Activated CD4-positive, alpha-beta T cell treated with anti-CD3 and anti-CD28 coated beads, Interleukin-2, amount 50 U/mL, for 16 hours (primary cell): ENCODE data around the gene CTDSPL.

Experiments used
- DNase-seq: peaks from one replicate; pipeline ENCODE4 v3.0.0-alpha.2; 2020

CTDSPL gene

DNA sequence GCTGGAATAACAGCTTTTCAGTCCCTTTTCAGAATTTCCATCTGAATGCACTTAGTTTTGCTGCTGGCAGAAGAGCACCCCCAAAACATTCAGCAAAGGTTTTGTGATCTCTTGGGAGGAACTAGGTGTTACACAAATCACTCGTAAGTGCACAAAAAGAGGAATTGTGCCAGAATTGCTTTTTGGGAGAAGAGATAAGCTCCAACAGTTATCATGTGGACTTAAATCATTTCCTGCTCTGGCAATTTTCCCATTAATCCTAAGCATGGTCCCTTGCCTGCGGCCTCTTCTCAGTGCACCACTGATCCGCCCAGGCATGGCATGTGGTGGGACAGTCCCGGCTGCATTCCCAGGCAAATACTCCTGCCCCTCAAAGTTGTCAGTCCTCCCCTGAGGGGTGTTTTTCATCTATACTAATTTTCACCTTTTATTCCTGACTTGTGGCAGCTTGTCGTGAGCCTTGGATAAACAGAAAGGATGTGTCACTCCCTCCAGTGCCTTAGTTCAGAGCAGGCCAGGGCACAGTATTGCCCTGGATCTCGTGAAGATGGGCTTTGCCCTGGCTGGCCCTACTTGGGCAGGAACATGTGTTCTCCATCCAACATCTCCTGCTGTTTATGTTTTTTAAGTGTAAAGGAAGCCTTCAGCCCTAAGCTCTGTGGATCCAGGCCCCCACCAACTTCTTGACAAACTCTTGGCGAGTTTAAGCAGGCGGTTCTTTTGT lies 84.3 kb downstream of the CTDSPL start:
- no peak for DNase-seq

DNA sequence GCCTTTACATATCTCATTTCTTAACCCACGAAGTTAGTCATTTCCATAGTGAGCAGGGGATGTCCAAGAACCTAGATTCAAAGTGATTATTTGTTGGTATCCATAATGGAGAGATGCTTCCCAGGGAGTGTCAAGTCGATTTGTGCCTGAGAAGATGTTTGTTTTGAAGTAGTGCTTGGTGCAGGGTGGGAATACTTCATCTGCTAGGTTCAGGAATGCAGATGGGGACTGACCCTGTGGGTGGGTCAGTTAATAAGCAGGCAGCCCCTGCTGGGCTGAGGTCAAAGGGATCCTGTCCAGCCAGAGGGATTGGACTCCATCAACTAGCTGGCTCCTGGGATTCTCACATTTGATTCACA lies 84.8 kb downstream of the CTDSPL start:
- no peak for DNase-seq

DNA sequence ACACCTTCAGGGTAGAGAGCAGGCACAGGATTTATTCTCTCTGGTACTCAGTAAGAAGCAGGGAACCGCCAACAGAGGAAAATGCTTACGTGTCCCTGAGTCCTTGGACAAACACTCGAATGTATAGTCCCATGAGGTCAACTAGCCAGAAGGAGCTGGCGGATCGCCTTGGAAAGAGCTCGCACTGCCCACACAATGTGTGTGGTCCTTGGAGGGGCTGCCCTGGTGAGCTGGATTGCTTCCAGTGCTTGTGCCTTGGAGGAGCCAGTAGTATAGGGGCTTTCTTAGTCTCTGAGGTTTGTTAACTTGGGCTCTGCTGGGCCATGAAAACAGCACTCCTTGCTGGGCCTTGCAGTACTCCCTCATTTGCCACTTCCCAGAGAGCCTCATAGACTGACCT lies 88.2 kb downstream of the CTDSPL start:
- no peak for DNase-seq

DNA sequence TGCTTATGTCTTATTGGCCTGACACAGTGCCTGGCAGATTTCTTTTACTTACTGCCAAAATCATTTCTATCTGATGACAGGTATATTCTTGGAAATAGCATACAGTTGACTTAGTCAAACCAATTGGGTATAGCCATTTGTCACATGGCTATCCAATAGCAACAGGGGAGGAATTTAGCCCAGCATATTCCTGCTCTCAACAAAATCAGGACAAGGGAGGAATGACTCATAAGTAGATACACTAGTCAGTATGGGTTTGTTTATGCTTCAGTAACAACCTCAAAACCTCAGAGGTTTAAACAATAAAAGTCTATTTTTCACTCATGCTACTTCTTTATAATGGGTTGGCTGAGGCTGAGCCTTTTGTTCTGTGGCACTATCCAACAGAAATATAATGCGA lies 90.9 kb downstream of the CTDSPL start:
- DNase-seq: no peak

DNA sequence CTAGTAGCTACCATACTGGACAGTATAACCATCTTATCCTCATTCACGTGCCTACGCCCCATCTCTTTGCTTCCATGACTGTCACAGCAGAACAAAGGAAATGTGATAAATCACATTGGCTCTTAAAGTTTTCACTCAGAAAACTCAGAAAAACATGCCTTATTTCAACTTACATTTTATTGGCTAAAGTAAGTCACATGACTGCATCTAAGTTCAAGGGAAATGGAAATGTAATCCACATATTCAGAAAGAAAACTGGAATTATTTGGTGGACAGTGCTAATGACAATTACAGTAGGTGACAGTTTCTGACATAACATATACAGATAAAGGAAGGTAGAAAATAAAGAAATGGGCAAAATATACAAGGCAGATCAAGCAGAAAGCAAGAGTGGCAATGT lies 91.5 kb downstream of the CTDSPL start:
- DNase-seq: no peak

DNA sequence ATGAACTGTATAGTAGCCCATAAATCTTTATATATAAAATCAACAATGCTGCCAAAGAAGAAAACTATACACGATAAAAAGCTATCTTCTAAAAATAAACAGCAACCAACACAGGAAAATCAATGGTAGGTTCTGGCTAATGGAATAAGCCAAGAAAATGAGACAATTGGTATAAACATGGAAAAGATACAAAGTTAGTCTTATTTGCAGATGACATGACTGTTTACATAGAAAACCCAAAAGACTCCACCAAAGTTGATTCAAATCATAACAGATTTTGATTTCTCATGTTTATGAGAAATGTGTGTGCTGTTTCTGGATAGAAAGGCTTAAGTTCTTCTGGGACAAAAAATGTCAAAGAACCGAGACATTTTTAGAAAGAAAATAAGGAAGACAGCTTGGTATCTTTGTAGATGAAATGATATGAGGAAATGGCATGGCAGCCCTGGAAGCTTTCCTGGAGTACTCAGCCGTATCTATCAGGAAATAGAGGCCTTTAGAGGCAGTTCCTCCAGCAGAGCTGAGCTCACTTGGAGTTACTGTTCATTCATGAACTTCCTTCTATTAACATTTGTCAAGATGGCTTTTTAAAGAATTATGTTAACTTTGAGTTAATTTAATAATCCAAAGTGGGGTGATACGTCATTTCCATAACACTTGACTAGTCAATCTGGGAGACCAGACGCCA lies 92.2 kb downstream of the CTDSPL start:
- DNase-seq: no peak

DNA sequence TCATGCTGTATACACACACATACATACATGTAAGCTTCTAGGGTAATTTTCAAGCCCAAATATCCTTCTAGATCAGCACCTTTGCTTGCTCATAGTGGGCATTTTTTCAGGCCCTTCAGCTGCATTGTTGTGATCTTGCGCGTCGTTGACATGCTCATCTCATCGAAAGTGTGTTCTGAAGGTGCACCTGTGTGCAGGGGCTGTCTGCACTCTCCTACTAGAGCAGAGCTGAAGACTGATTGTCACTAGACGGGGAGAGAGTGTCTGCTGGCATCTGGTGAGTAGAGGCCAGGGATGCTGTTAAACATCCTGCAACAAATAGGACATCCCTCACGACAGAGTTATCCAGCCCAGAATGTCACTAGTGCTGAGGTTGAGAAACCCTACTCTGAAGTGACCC lies 93.2 kb downstream of the CTDSPL start:
- no peak for DNase-seq

DNA sequence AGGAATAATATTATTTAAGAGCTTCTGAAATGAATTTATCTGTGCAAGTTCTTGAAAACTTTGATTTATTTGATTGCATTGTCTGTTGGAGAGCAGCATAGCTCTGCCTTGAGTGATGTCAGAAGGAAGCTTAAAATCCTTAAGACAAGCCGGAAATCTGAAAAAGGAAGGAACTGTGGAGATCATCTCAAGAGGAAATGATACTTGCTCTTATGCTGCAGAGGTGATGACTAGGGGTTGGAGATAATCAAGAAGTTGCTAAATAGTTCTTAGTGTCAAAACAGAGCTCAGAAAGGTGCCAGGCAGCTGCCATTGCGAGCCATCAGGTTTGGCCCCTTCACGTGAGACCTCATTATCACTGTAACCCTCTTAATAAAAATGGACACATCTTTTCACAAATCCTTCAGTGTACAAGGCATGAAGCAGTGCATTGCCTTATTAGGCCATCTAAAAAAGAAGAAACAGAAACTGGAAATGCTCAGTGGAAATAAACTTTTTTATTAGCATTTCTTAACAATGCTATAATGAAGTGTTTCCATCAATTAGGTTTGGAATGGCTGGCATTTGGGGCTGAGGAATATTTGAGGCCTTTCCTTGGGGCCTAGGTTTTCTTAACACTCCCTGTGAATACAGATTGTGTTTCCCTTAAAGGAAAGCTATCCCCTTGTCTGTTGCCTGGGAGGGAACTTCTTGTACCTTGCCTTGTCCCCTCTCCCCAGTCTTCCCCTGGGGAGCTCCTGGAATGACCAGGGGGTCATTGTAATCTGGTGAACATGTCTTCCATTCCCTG lies 94.4 kb downstream of the CTDSPL start:
- DNase-seq: no peak

DNA sequence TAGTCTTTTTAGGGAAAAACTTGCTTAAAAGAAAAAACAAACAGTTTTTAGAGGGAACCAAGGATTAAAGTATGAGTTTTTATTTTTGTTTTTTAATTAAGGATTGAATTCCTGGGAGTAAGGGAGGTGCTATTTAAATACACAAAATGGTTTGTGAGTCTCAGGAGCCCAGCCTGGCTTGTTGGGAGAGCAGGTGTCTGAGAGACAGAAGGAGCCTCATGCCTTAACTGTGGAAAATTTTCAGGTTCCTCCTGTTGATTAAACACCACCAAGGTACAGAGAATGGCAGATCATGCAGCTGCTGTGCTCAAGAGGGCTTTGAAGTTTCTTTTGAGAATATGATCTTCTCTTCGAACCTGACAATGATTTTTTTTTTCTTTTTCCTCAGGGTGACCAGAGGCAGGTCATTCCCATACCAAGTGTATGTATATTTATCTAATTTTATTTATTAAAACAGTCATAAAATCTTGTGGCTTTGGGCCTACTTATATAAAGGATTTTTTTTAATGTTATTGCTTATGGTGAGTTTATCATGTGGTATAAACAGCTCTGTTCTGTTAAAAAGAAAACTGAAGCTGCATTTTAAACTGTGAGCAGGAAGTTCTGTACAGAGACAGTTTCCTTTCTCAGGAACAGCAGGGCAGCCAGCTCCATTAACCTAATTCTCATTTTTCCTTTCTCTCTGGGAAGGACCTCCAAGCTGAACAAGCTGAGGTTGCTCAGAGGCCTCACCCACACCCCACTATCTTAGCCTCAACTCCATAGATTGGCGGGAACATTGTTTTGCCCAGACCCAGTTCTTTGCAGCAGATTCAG lies 95.3 kb downstream of the CTDSPL start:
- no peak for DNase-seq

DNA sequence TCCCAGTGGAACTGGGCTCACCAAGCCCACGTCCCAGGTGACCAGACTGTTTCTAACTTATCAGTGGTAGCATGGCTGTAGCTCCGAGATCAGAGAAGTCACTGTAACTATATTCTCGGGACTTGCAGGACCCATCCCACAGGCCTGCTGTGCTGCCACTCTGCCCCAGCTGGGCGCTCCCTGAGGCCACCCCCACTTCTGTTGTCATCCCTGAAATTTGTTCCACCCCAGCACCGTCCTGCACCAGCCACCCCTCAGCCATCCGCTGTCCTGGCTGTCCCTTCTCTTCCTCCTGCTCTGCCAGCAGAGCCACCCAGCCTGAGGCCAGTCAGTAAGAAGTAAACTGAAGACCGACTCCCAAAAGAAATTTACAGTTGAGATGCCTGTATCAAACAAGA lies 95.9 kb downstream of the CTDSPL start:
- no peak for DNase-seq

DNA sequence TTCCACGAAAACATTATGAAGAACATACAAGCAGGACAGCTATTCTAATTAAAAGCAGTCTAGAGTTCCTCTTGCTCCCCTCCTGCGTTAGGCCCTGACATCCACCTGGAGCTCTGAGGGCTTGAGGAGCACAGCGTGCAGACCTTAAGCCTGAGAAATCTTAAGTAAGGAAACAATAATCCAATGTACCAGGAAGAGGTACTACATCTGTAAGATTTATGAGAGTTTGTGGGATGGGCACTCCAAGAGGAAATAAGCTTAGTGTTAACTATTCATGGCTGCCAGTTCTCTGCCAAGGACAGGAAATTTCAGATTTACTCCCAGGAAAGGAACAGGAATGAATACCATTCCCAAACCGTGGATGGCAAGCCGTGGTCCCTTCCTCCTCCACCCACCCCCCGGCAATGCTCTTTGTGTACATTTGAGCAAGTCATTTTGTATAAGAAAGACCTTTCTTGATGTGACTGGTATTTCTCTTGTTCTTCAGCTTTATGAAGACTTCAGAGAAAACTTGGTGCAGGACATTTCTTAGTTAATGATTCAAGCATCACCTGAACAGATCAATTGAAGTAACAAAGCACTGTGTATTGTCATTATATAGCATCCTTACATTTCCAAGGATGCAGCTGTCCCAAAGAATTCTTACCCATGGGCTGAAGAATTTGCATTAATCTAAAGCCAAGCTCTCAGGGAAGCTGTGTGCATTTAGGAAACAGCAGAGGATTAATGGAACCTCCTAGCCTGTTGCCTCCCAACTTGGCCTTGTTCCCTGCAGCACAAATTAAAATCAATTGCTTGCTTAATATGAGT lies 100.1 kb downstream of the CTDSPL start:
- no peak for DNase-seq

DNA sequence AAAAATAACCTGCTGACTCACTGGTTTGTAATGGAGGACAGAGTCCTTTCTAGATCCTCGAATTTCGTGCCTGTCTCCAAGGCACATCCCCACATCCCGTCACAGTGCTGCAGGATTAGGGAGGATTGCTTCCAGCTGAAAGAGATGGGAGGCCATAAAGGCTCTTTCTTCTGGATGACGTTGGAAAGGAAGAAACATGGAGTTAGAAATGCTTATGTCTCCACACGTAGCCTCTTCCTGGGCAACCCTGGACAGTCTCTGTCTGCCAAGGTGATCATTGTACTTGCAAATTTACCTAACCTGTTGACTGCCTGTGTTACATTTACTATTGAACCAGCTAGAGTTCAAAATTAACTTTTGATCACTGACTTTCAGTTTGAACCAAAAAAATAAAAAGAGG lies 101.3 kb downstream of the CTDSPL start:
- no peak for DNase-seq

DNA sequence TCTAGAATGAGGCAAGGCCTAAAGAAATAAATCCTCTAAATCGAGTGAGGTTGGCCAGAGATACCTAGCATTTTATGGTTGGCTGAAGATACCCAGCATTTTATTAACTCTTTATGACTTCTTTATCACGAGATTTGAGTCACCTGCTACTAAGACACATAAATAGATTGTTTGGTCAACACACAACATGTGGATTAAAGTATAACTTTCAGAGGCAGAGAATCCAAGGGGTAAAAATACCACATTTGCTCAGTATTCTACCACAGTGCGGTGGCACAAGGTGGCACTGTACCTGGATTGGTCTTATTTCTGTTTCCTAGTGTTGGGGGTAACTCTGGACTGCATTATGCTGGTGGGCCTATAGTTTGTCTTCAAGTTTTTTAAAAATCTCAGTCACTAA lies 102.0 kb downstream of the CTDSPL start:
- DNase-seq: no peak

DNA sequence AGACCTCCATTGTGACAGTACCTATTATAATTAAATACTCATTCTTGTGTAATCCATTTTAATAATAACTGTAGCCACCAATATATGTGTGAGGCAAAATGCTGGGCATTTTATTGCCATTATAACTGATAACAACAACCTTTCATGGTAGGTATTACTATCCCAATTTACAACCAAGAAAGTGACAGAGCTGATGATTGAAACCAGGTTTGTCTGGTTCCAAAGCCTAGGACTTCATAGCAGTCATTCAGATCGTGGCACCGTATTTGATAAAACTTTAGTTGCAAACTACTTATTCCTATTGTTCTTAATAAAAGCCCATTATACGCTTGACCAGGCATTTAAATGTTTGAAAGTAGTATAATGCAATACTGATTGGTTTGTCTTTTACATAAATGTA lies 102.5 kb downstream of the CTDSPL start:
- DNase-seq: no peak

DNA sequence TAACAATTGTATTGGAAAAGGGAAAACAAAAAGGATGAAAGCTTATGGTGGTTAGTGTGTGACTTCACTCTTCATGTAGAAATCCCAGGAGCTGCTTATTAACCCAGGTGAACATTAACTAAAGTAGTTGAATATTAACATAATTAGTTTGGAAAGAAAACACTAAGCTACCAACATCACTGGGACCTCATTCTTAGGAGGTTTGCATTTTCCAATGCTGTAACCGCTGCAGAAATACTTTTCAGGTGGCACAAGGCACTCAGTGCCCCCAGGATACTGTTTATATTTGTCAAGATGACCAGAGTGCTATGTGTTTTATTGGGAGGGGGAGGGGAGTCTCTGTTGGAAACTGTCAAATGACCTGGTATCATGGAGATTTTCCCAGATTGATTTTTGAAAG lies 103.0 kb downstream of the CTDSPL start:
- no peak for DNase-seq

DNA sequence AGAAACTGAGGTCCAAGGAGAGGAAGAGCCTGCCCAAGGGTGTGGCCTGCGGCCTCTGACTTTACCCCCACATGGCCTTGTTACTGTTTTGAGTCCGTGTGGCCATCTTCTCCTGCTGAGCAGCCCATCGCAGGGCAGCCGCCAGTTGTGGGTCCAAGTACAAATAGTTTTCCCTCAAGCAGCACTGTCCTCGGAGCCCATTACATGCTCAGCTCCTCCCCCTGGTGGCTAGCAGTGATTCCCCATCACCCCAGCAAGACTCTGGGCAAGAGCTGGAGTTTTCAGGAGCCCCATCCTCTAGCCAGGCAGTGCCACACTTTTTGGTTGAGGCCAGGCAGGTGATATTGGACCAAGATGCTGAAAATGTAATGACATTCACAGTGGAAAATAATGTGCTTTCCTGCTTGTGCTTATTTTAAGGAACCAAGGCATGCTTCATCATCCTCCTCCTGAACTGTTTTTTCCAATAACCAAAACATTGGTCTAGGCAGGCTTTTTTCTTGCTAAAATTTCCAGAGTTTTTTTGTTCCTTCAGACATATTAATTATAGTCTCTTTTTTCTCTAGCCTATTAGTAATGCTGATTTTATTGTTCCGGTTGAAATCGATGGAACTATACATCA lies 105.7 kb downstream of the CTDSPL start:
- peak; percentile 60 for DNase-seq

DNA sequence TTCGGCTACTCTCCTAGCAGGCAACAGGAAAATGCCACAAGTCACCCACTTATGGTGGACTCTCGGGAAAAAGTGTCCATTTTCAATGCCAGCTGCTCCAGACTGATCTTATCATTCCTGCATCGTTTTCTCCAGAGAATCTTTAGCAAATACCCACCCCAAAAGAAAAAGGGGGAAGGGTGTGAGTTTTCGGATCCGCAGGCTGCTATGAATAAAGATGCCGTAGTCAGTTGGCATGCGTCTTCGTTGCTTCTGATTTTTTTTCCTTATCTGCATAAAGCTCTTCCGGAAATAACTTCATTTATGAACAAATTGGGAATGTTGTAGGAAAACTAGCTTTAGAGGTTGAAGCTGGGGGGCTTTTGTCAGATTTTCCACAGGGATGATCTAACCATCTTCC lies 106.5 kb downstream of the CTDSPL start:
- DNase-seq: no peak

DNA sequence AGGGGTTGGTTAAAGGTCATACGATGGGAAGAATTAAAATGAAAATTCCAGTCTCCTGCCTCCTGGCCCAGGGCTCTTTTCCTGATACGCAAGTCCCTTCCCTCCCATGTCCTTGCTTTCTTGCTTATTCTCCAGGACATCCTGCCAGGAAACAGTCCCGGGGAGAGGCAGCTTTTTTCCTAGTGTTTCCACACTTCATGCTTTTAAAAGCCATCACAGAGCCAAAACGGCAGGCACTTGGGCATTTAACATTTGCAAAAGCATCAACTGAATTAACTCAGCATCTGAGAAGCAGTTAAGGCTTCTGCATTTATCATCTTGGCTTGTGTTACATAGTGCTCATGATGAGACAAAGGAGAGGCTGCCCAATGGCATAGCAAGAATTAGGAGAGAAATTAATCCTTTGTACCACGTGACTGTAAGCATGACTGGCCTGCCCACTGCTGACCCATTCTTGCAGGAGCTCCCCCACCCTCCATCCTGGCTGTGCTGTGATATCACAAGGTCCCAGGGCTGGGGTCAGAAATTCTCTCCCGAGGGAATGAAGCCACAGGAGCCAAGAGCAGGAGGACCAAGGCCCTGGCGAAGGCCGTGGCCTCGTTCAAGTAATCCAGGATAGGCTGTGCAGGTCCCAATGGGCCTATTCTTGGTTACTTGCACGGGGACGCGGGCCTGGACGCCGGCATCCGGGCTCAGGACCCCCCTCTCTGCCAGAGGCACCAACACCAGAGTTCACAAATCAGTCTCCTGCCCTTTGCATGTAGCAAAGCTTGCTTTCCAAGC lies 107.3 kb downstream of the CTDSPL start:
- DNase-seq: no peak

DNA sequence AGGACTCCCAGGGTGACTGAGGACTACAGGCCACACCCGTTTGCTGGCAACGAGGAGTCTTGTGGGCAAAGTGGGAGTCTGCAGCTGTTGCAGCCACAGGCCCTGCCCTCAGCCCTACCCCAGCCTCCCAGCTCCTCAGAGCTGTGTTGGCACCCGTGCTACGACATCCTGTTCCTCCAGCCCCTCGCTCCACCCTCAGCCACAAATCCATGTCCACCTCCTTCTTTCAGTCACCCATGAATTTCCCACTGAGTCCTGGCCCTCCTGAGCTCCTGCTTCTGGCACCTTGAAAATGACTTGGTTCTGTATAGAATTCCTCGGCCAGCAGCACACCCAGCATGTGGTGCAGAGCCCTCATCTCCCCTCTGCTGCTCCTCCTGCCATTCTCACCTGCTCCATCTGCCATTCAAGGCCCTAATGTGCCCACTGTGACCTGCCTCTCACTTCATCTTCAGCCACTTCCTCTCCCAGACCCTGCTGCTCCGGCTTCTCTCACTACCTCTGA lies 108.0 kb downstream of the CTDSPL start:
- DNase-seq: no peak

DNA sequence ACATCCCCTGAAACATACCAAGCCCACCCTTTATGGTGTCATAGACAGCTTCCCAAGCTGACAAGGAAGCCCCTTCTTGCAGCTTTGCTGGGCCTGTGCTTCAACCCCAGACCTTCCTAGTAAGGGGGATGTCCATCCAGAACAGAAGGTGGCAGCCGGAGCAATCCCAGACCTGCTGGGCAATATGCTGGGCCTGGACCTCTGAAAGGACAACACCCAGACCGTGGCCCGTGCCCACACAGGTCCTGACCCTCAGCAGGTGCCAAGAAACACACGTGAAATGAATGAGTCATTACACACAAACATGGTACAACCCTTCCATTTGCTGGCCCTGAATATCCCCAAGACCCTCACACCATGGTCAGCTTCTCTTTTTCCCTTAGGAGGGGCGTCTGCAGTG lies 109.1 kb downstream of the CTDSPL start:
- no peak for DNase-seq

DNA sequence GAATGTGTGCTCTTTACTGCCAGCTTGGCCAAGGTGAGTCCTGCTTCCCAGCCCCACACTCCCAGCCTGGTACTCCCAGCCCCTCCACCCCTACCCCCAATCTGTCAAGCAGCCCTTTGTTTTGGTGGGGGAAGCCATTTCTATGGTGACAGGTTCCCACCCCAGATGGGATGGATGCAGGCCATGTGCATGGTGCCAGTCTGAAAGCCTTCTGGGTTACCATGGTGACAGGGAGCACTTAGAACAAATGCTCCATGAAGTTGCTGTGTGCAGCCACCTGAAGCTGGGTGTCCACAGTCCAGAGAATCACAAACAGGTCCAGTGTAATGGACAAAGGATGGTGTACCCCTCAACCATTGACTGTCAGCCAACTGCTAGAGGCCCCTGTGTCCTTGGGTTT lies 109.8 kb downstream of the CTDSPL start:
- DNase-seq: no peak
